PC-9 (cell line): ENCODE data around the gene SYT1. TPM values are rescaled to one million over a fixed set of nuclear protein-coding genes. Genes with fewer than 3 reads are reported as not detected.

Experiments
- BruUV-seq: library from RNA; stranded (reverse); fragments of 400-500 nt; replicated peaks from 2 replicates; lab custom pipeline; 2021; lab: Mats Ljungman, UMichigan
- CTCF ChIA-PET: fragments of 300-600 bp; sonication (Branson Sonifier 250); formaldehyde crosslinking; loops from one replicate; lab custom pipeline; 2022; ENCODE audit warnings: antibody characterized with exemption; lab: Charles Lee
- POLR2A ChIA-PET: fragments of 300-600 bp; sonication (Branson Sonifier 250); formaldehyde crosslinking; loops from one replicate; lab custom pipeline; 2022; ENCODE audit warnings: antibody characterized with exemption; ENCODE audit not compliant: unreplicated experiment; lab: Charles Lee
- DNase-seq, 2 experiments: peaks; one replicate each; pipeline versions ENCODE4 v3.0.0 to v3.0.0-alpha.2; 2015 to 2022; ENCODE audit warnings: mixed read lengths in 1 of 2
- H2AFZ ChIP-seq: fragments of 200-600 bp; sonication (generic); 2 replicates; pipeline ENCODE4 v1.8.1; 2017; ENCODE audit warnings: antibody characterized with exemption
- H3F3A ChIP-seq: fragments of 200-600 bp; sonication (generic); 2 replicates; pipeline ENCODE4 v1.8.1; 2017; ENCODE audit warnings: antibody characterized with exemption, mild to moderate bottlenecking, low read depth; ENCODE audit not compliant: insufficient read depth
- H3K27ac ChIP-seq: fragments of 200-600 bp; sonication (generic); 2 replicates; pipeline ENCODE4 v1.6.1; 2016; ENCODE audit warnings: mixed run types
- H3K27me3 ChIP-seq: fragments of 200-600 bp; sonication (generic); 2 replicates; pipeline ENCODE4 v1.6.1; 2016; ENCODE audit warnings: low read depth, mixed run types; ENCODE audit not compliant: insufficient read depth
- H3K36me3 ChIP-seq: fragments of 200-600 bp; sonication (generic); 2 replicates; pipeline ENCODE4 v1.6.1; 2016; ENCODE audit warnings: low read depth, mixed run types
- H3K4me1 ChIP-seq: fragments of 200-600 bp; sonication (generic); replicated peaks from 2 replicates; pipeline ENCODE4 v1.6.1; 2016; ENCODE audit warnings: mixed run types; ENCODE audit not compliant: insufficient read depth
- H3K4me2 ChIP-seq: fragments of 200-600 bp; sonication (generic); 2 replicates; pipeline ENCODE4 v1.6.1; 2017; ENCODE audit warnings: mixed run types
- H3K4me3 ChIP-seq: fragments of 200-600 bp; sonication (generic); 2 replicates; pipeline ENCODE4 v1.6.1; 2016; ENCODE audit warnings: mixed run types
- H3K79me2 ChIP-seq: fragments of 200-600 bp; sonication (generic); 2 replicates; pipeline ENCODE4 v1.6.1; 2017; ENCODE audit warnings: low read depth, mixed run types
- H3K9me2 ChIP-seq: fragments of 200-600 bp; sonication (generic); 2 replicates; pipeline ENCODE4 v1.8.1; 2017; ENCODE audit warnings: mild to moderate bottlenecking; ENCODE audit not compliant: insufficient read depth
- H3K9me3 ChIP-seq: fragments of 200-600 bp; sonication (generic); 2 replicates; pipeline ENCODE4 v1.8.1; 2016; ENCODE audit warnings: low read depth; ENCODE audit not compliant: insufficient read depth
- H4K20me1 ChIP-seq: fragments of 200-600 bp; sonication (generic); 2 replicates; pipeline ENCODE4 v1.8.1; 2017; ENCODE audit not compliant: insufficient read depth
- EZH2 ChIP-seq: fragments of 200-600 bp; sonication (generic); IDR thresholded peaks from 2 replicates; pipeline ENCODE4 v1.8.0; 2017; ENCODE audit warnings: antibody characterized with exemption, low read depth
- intact Hi-C: fragments of 100-400 bp; cut with micrococcal nuclease; formaldehyde crosslinking; loops from one replicate; pipeline ENCODE4 v1.10.0; 2022; ENCODE audit not compliant: unreplicated experiment
- total RNA-seq: library from RNA; stranded (reverse); gene quantifications from 2 replicates; pipeline ENCODE4 v1.2.3, GENCODE V29; 2021
- TF ChIP-seq, protein P1 (sequence below): fragments of 200-600 bp; sonication (generic); conservative IDR thresholded peaks from 2 replicates; pipeline ENCODE4 v1.6.1; 2017; ENCODE audit warnings: mixed run types, antibody characterized with exemption, mild to moderate bottlenecking, moderate library complexity

Gene SYT1
- total RNA-seq, 1 experiment from 2014 or later: 1.2 TPM

GRCh38 chr12:79275631-79276030, 411.1 kb downstream of the SYT1 start:
- no peaks in the 10 kb centered on the region for H3K27me3 ChIP-seq
- no peak overlapping the region for H3K4me3 ChIP-seq
- H3K36me3 ChIP-seq: no peaks in the 10 kb centered on the region
- H3K4me1 ChIP-seq: no peaks in the 10 kb centered on the region
- CTCF ChIA-PET: no interaction called here
- no peaks in the 10 kb centered on the region for H3K79me2 ChIP-seq
- H3K9me3 ChIP-seq: no peaks in the 10 kb centered on the region
- no peaks in the 10 kb centered on the region for H4K20me1 ChIP-seq
- no peak for DNase-seq
- H3K4me2 ChIP-seq: no peak overlapping the region
- H3K9me2 ChIP-seq: peaks cover 6% of the 10 kb centered on the region; the same call in 1 of the 2 replicates
- POLR2A ChIA-PET: no interaction called here
- H2AFZ ChIP-seq: no peak overlapping the region
- intact Hi-C loops: no loop called here
- H3F3A ChIP-seq: no peaks in the 10 kb centered on the region
- BruUV-seq: no TSS peak
- TF ChIP-seq, protein P1, sequence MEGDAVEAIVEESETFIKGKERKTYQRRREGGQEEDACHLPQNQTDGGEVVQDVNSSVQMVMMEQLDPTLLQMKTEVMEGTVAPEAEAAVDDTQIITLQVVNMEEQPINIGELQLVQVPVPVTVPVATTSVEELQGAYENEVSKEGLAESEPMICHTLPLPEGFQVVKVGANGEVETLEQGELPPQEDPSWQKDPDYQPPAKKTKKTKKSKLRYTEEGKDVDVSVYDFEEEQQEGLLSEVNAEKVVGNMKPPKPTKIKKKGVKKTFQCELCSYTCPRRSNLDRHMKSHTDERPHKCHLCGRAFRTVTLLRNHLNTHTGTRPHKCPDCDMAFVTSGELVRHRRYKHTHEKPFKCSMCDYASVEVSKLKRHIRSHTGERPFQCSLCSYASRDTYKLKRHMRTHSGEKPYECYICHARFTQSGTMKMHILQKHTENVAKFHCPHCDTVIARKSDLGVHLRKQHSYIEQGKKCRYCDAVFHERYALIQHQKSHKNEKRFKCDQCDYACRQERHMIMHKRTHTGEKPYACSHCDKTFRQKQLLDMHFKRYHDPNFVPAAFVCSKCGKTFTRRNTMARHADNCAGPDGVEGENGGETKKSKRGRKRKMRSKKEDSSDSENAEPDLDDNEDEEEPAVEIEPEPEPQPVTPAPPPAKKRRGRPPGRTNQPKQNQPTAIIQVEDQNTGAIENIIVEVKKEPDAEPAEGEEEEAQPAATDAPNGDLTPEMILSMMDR: no peak
- no peak for TF ChIP-seq EZH2
- no peak overlapping the region for H3K27ac ChIP-seq

GRCh38 chr12:79283364-79283763, 418.8 kb downstream of the SYT1 start:
- POLR2A ChIA-PET: no interaction called here
- Histone ChIP-seq H3K79me2 (no peaks in the 10 kb centered on the region), H3K27ac (no peak overlapping the region), H3K27me3 (no peaks in the 10 kb centered on the region), H3F3A (no peaks in the 10 kb centered on the region), H4K20me1 (no peaks in the 10 kb centered on the region), H3K4me2 (no peak overlapping the region), H3K9me3 (no peaks in the 10 kb centered on the region), H3K4me1 (no peaks in the 10 kb centered on the region), H2AFZ (no peak overlapping the region), H3K9me2 (peaks cover 2% of the 10 kb centered on the region; the same call in 1 of the 2 replicates), H3K36me3 (no peaks in the 10 kb centered on the region), H3K4me3 (no peak overlapping the region)
- TF ChIP-seq EZH2: no peak
- TF ChIP-seq, protein P1: no peak
- no TSS peak for BruUV-seq
- intact Hi-C loops: no loop called here
- DNase-seq: no peak
- CTCF ChIA-PET: no interaction called here

GRCh38 chr12:79288911-79289310, 424.3 kb downstream of the SYT1 start:
- Histone ChIP-seq H3K27ac (no peak overlapping the region), H3K9me3 (no peaks in the 10 kb centered on the region), H2AFZ (no peak overlapping the region), H3K4me1 (no peaks in the 10 kb centered on the region), H3K4me3 (no peak overlapping the region), H3K36me3 (no peaks in the 10 kb centered on the region), H3K4me2 (no peak overlapping the region), H3K9me2 (peaks cover 5% of the 10 kb centered on the region; the same call in 1 of the 2 replicates), H4K20me1 (no peaks in the 10 kb centered on the region), H3K27me3 (no peaks in the 10 kb centered on the region), H3K79me2 (no peaks in the 10 kb centered on the region), H3F3A (no peaks in the 10 kb centered on the region)
- TF ChIP-seq EZH2: no peak
- TF ChIP-seq, protein P1: no peak
- intact Hi-C loops: no loop called here
- DNase-seq: no peak
- BruUV-seq: no TSS peak
- ChIA-PET CTCF (no interaction called here), POLR2A (no interaction called here)
